Activated CD8-positive, alpha-beta memory T cell treated with anti-CD3 and anti-CD28 coated beads, Interleukin-2, amount 50 U/mL, for 24 hours (primary cell): Measurements from ENCODE around the gene COX15.
"Not testable (repeated sequence)": the region's sequence is repeated elsewhere in the genome, so short reads cannot be mapped to it uniquely, and the experiment has no call there.

ENCODE experiments used
- DNase-seq: peaks from one replicate; pipeline ENCODE4 v3.0.0-alpha.2; 2020; ENCODE audit errors: extremely low read depth

The COX15 gene

GRCh38 chr10:99740933-99741559 is 9.1 kb upstream of the COX15 start:
- no peak for DNase-seq

DNA sequence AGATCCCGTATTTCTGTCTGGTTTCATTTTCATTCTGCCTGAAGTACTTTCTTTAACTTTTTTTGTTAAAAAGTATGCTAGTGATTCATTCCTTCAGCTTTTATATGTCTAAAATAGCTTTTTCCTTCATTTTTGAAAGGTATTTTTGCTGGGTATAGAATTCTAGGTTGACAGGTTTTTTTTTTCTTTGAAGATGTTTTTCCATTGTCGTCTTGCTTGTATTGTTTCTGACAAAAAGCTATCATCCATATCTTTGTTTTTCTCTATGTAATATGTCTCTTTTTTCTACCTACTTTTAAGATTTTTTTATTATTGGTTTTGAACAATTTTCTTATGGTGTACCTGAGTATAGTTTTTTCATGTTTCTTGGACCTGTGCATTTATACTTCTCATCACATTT is 8.3 kb upstream of the COX15 start:
- DNase-seq: no peak

DNA sequence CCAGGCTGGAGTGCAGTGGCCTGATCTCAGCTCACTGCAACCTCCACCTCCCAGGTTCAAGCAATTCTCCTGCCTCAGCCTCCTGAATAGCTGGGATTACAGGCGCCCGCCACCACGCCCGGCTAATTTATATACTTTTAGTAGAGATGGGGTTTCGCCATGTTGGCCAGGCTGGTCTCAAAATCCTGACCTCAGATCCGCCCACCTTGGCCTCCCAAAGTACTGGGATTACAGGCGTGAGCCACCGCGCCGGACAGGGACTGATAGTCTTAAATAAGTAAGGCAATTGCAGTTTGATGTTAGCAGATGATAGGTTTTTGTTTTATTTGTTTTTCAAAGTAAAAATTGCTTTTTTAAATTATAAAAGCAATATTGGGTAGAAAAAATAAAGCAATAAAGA is 2.2 kb upstream of the COX15 start:
- DNase-seq: not testable (repeated sequence)

DNA sequence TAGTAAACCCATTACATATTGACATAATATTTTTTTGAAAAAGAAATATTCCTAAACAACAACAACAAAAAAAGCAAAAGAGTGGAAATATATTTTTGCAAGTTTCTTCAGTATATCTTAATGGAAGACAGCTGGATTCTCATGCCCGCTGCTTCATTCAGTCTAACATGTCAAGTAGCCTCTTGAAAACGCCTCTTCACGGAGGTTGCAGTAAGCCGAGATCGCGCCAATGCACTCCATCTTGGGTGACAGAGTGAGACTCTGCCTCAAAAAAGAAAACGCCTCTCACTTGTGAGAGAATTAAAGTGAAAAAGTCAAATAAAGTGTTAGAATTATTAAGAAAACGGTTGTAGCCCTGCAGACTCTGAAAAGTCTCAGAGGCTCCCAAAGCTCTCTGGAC is 1.4 kb upstream of the COX15 start:
- DNase-seq: no peak

DNA sequence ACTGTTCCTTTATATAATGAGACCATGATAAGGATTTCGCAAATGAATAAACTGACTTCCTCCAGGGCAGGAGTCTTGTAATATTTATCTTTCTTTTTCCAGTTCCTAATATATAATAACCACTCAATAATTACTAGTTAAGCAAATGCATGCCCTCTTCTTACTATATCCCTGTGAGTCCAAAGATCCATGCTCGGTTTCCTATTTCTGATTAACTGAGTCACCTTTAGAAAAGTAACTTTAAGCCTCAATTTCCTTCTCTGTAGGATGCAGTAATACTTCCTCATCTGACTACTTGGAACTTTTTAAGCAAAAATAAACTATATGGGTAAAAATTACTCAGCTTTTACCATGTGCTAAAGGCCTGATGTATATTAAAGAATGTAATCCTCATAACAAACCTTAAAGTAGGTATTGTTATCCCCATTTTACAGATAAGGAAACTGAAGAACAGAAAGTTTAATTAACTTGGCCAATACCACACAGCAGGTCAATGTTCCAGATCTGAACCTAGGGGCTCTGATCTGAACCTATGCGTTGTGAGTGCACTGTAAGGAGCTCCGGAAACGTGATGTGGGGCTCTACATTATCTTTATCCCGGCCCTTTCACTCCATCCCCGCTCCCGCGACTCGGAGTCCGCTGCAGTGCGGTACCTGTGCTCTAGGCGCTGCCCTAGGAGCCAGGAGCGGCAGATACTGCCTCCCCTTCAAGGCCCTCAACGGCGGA is 458 bp downstream of the COX15 start:
- DNase-seq: no peak

GRCh38 chr10:99730026-99730425 is 1.9 kb downstream of the COX15 start:
- no peak for DNase-seq

GRCh38 chr10:99720387-99720786 is 11.5 kb downstream of the COX15 start:
- no peak for DNase-seq

DNA sequence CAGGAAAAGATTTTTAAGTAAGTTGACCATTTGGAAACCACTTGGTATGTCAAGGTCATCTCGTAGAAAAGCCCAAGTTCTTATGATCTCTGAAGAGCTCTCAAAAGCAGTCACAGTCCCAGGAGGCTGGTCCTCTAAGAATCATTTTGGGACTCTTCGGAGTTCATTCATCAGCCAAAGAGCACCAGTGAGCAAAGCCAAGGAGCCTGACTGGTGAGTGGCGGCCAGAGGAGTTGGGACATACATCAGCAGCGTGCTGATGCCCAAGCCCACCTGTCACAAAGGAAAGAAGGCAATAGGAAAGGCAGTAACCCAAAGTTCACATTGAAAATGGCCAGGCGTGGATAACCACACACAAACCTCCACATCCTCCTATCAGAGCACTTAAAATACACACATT is 17.5 kb downstream of the COX15 start:
- no peak for DNase-seq

GRCh38 chr10:99711129-99711719 is 20.7 kb downstream of the COX15 start:
- no peak for DNase-seq

DNA sequence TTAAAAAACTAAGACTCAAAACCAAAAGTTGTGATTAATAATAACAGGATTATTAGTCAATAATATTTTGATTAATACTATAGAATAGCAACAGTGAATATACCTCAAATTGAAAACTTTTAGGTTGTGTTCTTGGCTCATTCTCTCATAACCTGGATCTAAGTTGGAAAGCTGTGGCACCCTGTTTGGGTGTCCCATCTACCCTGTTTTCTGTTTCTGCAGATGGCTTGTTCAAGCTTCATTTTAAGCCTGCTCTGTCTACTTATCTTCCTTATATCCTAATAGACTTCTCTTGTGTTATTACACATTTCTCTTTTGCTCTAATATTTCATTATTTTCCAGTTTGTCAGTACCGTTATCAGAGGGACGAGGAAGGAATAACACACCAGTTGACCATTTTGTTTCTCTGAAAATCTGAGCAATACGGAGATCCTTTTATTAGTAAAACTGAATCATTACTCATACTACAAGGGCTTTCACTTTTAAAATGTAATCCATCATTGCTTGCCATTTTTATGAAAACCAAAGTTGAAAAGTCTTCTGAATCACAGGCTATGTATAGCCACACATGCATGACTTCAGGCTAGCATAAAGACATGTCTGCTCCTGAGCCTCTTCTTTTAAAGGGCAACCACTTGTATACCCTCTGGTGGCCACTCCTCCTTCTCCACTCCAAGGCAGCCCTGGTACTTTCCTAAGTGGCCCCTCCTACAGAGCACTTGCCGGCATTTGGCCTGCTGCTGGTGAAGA is 22.3 kb downstream of the COX15 start:
- no peak for DNase-seq

DNA sequence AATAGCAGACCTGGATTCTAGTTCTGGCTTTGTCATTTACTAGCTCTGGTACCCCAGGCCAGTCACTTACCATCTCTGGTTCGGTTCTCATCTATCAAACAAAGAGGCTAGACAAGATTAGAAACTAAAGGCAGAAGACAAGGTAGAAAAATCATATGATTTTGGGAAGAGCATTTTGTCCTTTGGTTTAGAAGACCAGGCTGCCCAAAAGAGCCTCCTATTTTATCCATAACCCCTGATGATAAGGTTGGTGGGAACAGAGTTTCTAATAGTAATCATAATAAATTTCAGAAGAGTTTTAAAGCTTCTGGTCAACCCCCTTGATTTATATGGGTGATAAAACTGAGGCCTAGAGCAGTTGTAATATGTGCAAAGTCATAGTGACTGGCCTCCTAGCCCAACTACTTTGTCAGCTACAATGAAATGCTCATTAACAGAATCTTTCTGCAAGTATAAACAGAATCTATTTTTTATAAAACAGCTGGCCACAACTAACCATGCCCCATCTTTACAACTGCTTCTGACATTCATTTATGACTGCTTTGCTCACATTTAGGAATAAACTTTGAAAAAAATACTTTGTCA is 23.4 kb downstream of the COX15 start:
- DNase-seq: no peak

- DNase-seq: no peak
Observed at GRCh38 chr10:99700649-99701048, 31.3 kb downstream of the COX15 start.

GRCh38 chr10:99698504-99699080 is 33.3 kb downstream of the COX15 start:
- DNase-seq: no peak

- DNase-seq: no peak
Observed at GRCh38 chr10:99695761-99696160, 36.2 kb downstream of the COX15 start.

GRCh38 chr10:99693933-99694583 is 37.9 kb downstream of the COX15 start:
- no peak for DNase-seq

DNA sequence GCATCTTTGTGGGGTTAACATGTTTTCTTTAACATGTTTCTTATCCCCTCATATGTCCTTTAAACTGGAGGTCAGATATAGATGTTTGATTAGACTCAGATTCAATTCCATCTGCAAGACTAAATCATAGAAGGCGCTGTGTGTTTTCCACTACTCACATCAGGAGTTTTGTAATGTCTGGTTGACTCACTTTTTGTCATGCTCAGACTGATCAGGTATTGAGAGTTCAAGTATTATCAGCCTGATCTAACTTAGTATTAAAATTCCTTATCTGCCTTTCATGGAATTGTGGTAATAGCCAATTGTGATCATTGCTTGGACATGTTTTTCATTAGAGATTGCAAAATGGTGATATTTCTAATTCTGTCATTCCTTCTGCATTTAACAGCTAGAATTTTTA is 42.5 kb downstream of the COX15 start:
- no peak for DNase-seq

DNA sequence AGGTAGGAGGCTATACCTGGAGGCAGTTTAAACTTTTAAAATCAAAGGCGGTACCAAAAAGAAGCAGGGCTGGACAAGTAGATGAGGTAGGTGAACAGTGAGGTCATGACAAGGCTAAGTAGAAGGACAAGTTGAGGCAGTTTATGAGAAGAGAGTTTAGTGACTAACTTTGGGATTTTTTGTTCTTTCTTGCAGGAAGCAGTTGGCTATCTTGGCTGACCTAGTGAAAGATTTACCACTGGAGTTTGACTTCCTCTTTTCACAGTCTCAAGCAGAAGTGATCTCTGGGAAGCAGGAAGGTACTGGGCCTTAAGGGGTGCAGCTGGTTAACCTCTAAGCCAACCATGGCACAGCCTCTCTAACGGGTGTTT is 46.3 kb downstream of the COX15 start:
- DNase-seq: no peak

GRCh38 chr10:99682752-99683151 is 49.2 kb downstream of the COX15 start:
- DNase-seq: no peak
